IMR-90 (cell line): Measurements from ENCODE around the gene SAMD11.

Experiments
- CEBPB ChIP-seq: IDR thresholded peaks from 2 replicates; pipeline ENCODE4 v1.6.1; 2012; ENCODE audit warnings: low read depth, low read length, improper control_type of control experiment
- CHD1 ChIP-seq: IDR thresholded peaks from 2 replicates; pipeline ENCODE4 v1.6.1; 2012; ENCODE audit warnings: low read depth, low read length, improper control_type of control experiment
- CTCF ChIP-seq: conservative IDR thresholded peaks from 2 replicates; pipeline ENCODE4 v1.5.1; 2012; ENCODE audit warnings: mild to moderate bottlenecking, low read depth, low read length, improper control_type of control experiment
- MXI1 ChIP-seq: IDR thresholded peaks from 2 replicates; pipeline ENCODE4 v1.6.1; 2012; ENCODE audit warnings: low read depth, mild to moderate bottlenecking, low read length, moderate library complexity, borderline replicate concordance
- POLR2A ChIP-seq: IDR thresholded peaks from 2 replicates; pipeline ENCODE4 v1.6.1; 2012; ENCODE audit warnings: mild to moderate bottlenecking, low read depth, low read length
- RCOR1 ChIP-seq: IDR thresholded peaks from 2 replicates; pipeline ENCODE4 v1.6.1; 2012; ENCODE audit warnings: mild to moderate bottlenecking, low read length, improper control_type of control experiment; ENCODE audit not compliant: insufficient replicate concordance
- RFX5 ChIP-seq: IDR thresholded peaks from 2 replicates; pipeline ENCODE4 v1.8.0; 2012; ENCODE audit warnings: low read depth, mild to moderate bottlenecking, low read length, moderate library complexity
- SMC3 ChIP-seq: fragments of 150-350 bp; IDR thresholded peaks from 2 replicates; pipeline ENCODE4 v1.6.1; 2016; ENCODE audit warnings: low read depth, mild to moderate bottlenecking, antibody characterized with exemption, low read length, moderate library complexity

- TF ChIP-seq CTCF (no peak), CEBPB (no peak), POLR2A (no peak), RFX5 (no peak), SMC3 (no peak), RCOR1 (no peak), CHD1 (no peak), MXI1 (no peak)
These were observed 36.8 kb downstream of the SAMD11 start, which contains the start of gene KLHL17 for GRCh38 chr1:960363-961131.
